Fibroblast of villous mesenchyme (primary cell): ENCODE measurements around the gene INPP4B. TPM values are rescaled to one million over a fixed set of nuclear protein-coding genes. Genes with fewer than 3 reads are reported as not detected.

Experiments
- DNase-seq: peaks from one replicate; pipeline ENCODE4 v3.0.0-alpha.2; 2010; ENCODE audit warnings: low read depth
- H3K4me3 ChIP-seq: 2 replicates; pipeline ENCODE4 v1.5.1; 2011; ENCODE audit warnings: low read depth, mild to moderate bottlenecking, low read length
- CTCF ChIP-seq: IDR thresholded peaks from 2 replicates; pipeline ENCODE4 v1.5.1; 2012; ENCODE audit warnings: low read depth, mild to moderate bottlenecking, low read length; ENCODE audit not compliant: insufficient read depth
- total RNA-seq: library from RNA; depleted of rRNA; stranded (reverse); fragments of >200 nt; gene quantifications from 2 replicates; pipeline ENCODE4 v1.2.3, GENCODE V29; 2012

INPP4B gene
- total RNA-seq, 1 donor: 64.3 TPM

- no peak for TF ChIP-seq CTCF
- no peak for DNase-seq
- H3K4me3 ChIP-seq: no peak overlapping the region
These were observed 148.2 kb downstream of the INPP4B start for GRCh38 chr4:142697928-142698327.

- H3K4me3 ChIP-seq: no peak overlapping the region
- TF ChIP-seq CTCF: no peak
- DNase-seq: no peak
These were observed 148.8 kb downstream of the INPP4B start for GRCh38 chr4:142697320-142697719.

GRCh38 chr4:142696334-142697122 lies 149.6 kb downstream of the INPP4B start:
- H3K4me3 ChIP-seq: no peak overlapping the region
- no peak for TF ChIP-seq CTCF
- no peak for DNase-seq

GRCh38 chr4:142690406-142691163 lies 155.5 kb downstream of the INPP4B start:
- TF ChIP-seq CTCF: no peak
- DNase-seq: no peak
- no peak overlapping the region for H3K4me3 ChIP-seq

- no peak overlapping the region for H3K4me3 ChIP-seq
- no peak for TF ChIP-seq CTCF
- DNase-seq: no peak
These were observed 158.4 kb downstream of the INPP4B start for GRCh38 chr4:142687547-142688275.

- DNase-seq: no peak
- no peak for TF ChIP-seq CTCF
- H3K4me3 ChIP-seq: no peak overlapping the region
These were observed 160.0 kb downstream of the INPP4B start for GRCh38 chr4:142686081-142686480.
